Neural progenitor cell (in vitro differentiated cells): Measurements from ENCODE around the gene CHEK2.

ENCODE experiments used
- CTCF ChIP-seq: fragments of 200-600 bp; sonication (generic); IDR thresholded peaks from 2 replicates; pipeline ENCODE4 v1.5.1; 2017; ENCODE audit warnings: antibody characterized with exemption, mild to moderate bottlenecking
- EZH2 ChIP-seq: fragments of 200-600 bp; sonication (generic); IDR thresholded peaks from 2 replicates; pipeline ENCODE4 v1.6.1; 2017; ENCODE audit warnings: antibody characterized with exemption, mild to moderate bottlenecking, moderate library complexity

GRCh38 chr22:28728002-28728401, 13.6 kb downstream of the CHEK2 start:
- TF ChIP-seq CTCF (no peak), EZH2 (no peak)
